ENCODE results near the gene TLDC2. TPM values are rescaled to one million over a fixed set of nuclear protein-coding genes. Genes with fewer than 3 reads are reported as not detected.
"Not testable (repeated sequence)": the region's sequence is repeated elsewhere in the genome, so short reads cannot be mapped to it uniquely, and the experiment has no call there.

TLDC2 gene
- total RNA-seq, 2 donors from 2014 or later, result 1.6 TPM; not detected in 1

- ATAC-seq (ENCODE audit: insufficient number of reproducible peaks, low FRiP score, low read depth), result no peak
- Histone ChIP-seq H3K27me3 (replicated peaks; ENCODE audit: insufficient read depth) (no peaks in the 10 kb centered on the region), H3K27ac (no peak overlapping the region), H3K36me3 (peaks cover 60% of the 10 kb centered on the region), H3K9me3 (no peaks in the 10 kb centered on the region), H3K4me1 (ENCODE audit: control insufficient read depth in 1 of 2, low read depth in 2 of 2) (no peaks in the 10 kb centered on the region), H3K4me3 (no peak overlapping the region)
- no peak for DNase-seq (ENCODE audit: low spot score)
- no peak for TF ChIP-seq CTCF (IDR thresholded peaks at IDR 0.05)
Measured at GRCh38 chr20:36926653-36927200, 50.8 kb downstream of the TLDC2 start.

- Histone ChIP-seq H3K27ac (no peak overlapping the region), H3K9me3 (no peaks in the 10 kb centered on the region), H3K27me3 (replicated peaks; ENCODE audit: insufficient read depth) (no peaks in the 10 kb centered on the region), H3K4me1 (ENCODE audit: control insufficient read depth in 1 of 2, low read depth in 2 of 2) (no peaks in the 10 kb centered on the region), H3K36me3 (peaks cover 55% of the 10 kb centered on the region), H3K4me3 (no peak overlapping the region)
- TF ChIP-seq CTCF (IDR thresholded peaks at IDR 0.05), result no peak
- DNase-seq (ENCODE audit: low spot score) (no peak), ATAC-seq (ENCODE audit: insufficient number of reproducible peaks, low FRiP score, low read depth) (no peak)
Measured at GRCh38 chr20:36927704-36928103, 51.8 kb downstream of the TLDC2 start.

- DNase-seq (ENCODE audit: low spot score) (no peak), ATAC-seq (ENCODE audit: insufficient number of reproducible peaks, low FRiP score, low read depth) (no peak)
- Histone ChIP-seq H3K27ac (no peak overlapping the region), H3K9me3 (no peaks in the 10 kb centered on the region), H3K36me3 (peaks cover 60% of the 10 kb centered on the region), H3K27me3 (replicated peaks; ENCODE audit: insufficient read depth) (no peaks in the 10 kb centered on the region), H3K4me1 (ENCODE audit: control insufficient read depth in 1 of 2, low read depth in 2 of 2) (no peaks in the 10 kb centered on the region), H3K4me3 (no peak overlapping the region)
- TF ChIP-seq CTCF (IDR thresholded peaks at IDR 0.05), result no peak
Measured at GRCh38 chr20:36929290-36929689, 53.4 kb downstream of the TLDC2 start.

- no peaks in the 10 kb centered on the region for H3K9me3 ChIP-seq
- no peaks in the 10 kb centered on the region for H3K27me3 ChIP-seq (replicated peaks; ENCODE audit: insufficient read depth)
- no peak overlapping the region for H3K27ac ChIP-seq
- no peak for TF ChIP-seq CTCF (IDR thresholded peaks at IDR 0.05)
- no peak overlapping the region for H3K4me3 ChIP-seq
- H3K4me1 ChIP-seq (ENCODE audit: control insufficient read depth in 1 of 2, low read depth in 2 of 2), result no peaks in the 10 kb centered on the region
- H3K36me3 ChIP-seq, result peaks cover 61% of the 10 kb centered on the region
- DNase-seq (ENCODE audit: low spot score) (no peak), ATAC-seq (ENCODE audit: insufficient number of reproducible peaks, low FRiP score, low read depth) (no peak)
Measured at GRCh38 chr20:36929691-36930090, 53.8 kb downstream of the TLDC2 start.

DNA sequence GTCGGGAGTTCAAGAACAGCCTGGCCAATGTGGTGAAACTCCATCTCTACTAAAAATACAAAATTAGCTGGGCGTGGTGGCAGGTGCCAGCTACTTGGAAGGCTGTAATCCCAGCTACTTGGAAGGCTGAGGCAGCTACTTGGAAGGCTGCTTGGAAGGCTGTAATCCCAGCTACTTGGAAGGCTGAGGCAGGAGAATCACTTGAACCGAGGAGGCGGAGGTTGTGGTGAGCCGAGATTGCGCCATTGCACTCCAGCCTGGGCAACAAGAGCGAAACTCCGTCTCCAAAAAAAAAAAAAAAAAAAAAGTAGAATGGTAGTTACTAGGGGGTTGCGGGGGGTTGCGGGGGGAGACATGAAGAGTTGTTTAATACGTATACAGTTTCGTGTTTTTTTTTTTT, 56.1 kb downstream of the TLDC2 start:
- peak overlapping the region in 1 of 2 donors; percentile 7 for H3K27ac ChIP-seq
- not testable (repeated sequence) for H3K4me3 ChIP-seq; DNase-seq (ENCODE audit: low spot score); H3K9me3 ChIP-seq; H3K27me3 ChIP-seq (replicated peaks; ENCODE audit: insufficient read depth); ATAC-seq (ENCODE audit: insufficient number of reproducible peaks, low FRiP score, low read depth)
- H3K36me3 ChIP-seq, result peaks cover 53% of the 10 kb centered on the region
- H3K4me1 ChIP-seq (ENCODE audit: control insufficient read depth in 1 of 2, low read depth in 2 of 2), result peaks cover 6 to 16% of the 10 kb centered on the region in 2 donors

Data from thoracic aorta (tissue), 2 donors.